Mesenchymal stem cell (in vitro differentiated cells and primary cell): ENCODE measurements around the gene BBIP1. TPM values are rescaled to one million over a fixed set of nuclear protein-coding genes. Genes with fewer than 3 reads are reported as not detected.

ENCODE experiments used
- DNase-seq: peaks from one replicate; pipeline ENCODE4 v3.0.0-alpha.2; 2013
- H2AFZ ChIP-seq: one replicate; pipeline ENCODE4 v1.6.1; 2013; ENCODE audit warnings: low read depth, mild to moderate bottlenecking, control low read depth, inconsistent platforms, low read length, moderate library complexity
- H2AK5ac ChIP-seq: 2 replicates; pipeline ENCODE4 v1.6.1; 2013; ENCODE audit warnings: low read length, moderate library complexity, mild to moderate bottlenecking, inconsistent platforms; ENCODE audit not compliant: severe bottlenecking
- H2BK120ac ChIP-seq: one replicate; pipeline ENCODE4 v1.6.1; 2013; ENCODE audit warnings: low read depth, mild to moderate bottlenecking, inconsistent platforms, low read length, moderate library complexity
- H2BK12ac ChIP-seq, 2 experiments: one replicate each; pipeline ENCODE4 v1.6.1; 2013; ENCODE audit warnings: inconsistent platforms in 2 of 2, low read length in 2 of 2, mild to moderate bottlenecking in 2 of 2, moderate library complexity in 2 of 2, control low read depth in 1 of 2
- H2BK15ac ChIP-seq: one replicate; pipeline ENCODE4 v1.6.1; 2013; ENCODE audit warnings: mild to moderate bottlenecking, low read depth, inconsistent platforms; ENCODE audit not compliant: poor library complexity, severe bottlenecking
- H2BK5ac ChIP-seq: 2 replicates; pipeline ENCODE4 v1.6.1; 2013; ENCODE audit warnings: low read depth, mild to moderate bottlenecking, low read length, control low read depth, inconsistent platforms; ENCODE audit not compliant: poor library complexity, severe bottlenecking
- H3K14ac ChIP-seq, 2 experiments: one replicate each; pipeline ENCODE4 v1.6.1; 2013; ENCODE audit warnings: inconsistent platforms in 2 of 2, low read length in 2 of 2, control low read depth in 1 of 2, mild to moderate bottlenecking in 1 of 2, moderate library complexity in 1 of 2
- H3K18ac ChIP-seq, 2 experiments: one replicate each; pipeline ENCODE4 v1.6.1; 2013; ENCODE audit warnings: inconsistent platforms in 2 of 2, low read length in 2 of 2, control low read depth in 1 of 2, low read depth in 1 of 2, mild to moderate bottlenecking in 1 of 2
- H3K23ac ChIP-seq, 2 experiments: one replicate each; pipeline ENCODE4 v1.6.1; 2013; ENCODE audit warnings: inconsistent platforms in 2 of 2, low read length in 2 of 2, mild to moderate bottlenecking in 2 of 2, moderate library complexity in 2 of 2, control low read depth in 1 of 2
- H3K27ac ChIP-seq: 2 replicates; pipeline ENCODE4 v1.5.1; 2013; ENCODE audit warnings: mild to moderate bottlenecking, moderate library complexity, low read length, control low read depth, inconsistent platforms; ENCODE audit not compliant: poor library complexity, severe bottlenecking
- H3K27me3 ChIP-seq, 2 experiments: 2 replicates each; pipeline versions ENCODE4 v1.6.1 to v1.7.0; 2013; ENCODE audit warnings: low read length in 2 of 2, mild to moderate bottlenecking in 2 of 2, moderate library complexity in 2 of 2, control low read depth in 1 of 2, inconsistent platforms in 1 of 2; ENCODE audit not compliant: control insufficient read depth in 1 of 2, insufficient read depth in 1 of 2
- H3K36me3 ChIP-seq, 2 experiments: 2 replicates each; pipeline versions ENCODE4 v1.6.1 to v1.7.0; 2013; ENCODE audit warnings: low read length in 2 of 2, control low read depth in 1 of 2, inconsistent platforms in 1 of 2, low read depth in 1 of 2, mild to moderate bottlenecking in 1 of 2; ENCODE audit not compliant: insufficient read depth in 2 of 2, control insufficient read depth in 1 of 2
- H3K4ac ChIP-seq, 2 experiments: one replicate each; pipeline ENCODE4 v1.6.1; 2013; ENCODE audit warnings: inconsistent platforms in 2 of 2, low read length in 2 of 2, mild to moderate bottlenecking in 2 of 2, moderate library complexity in 2 of 2, control low read depth in 1 of 2, low read depth in 1 of 2
- H3K4me1 ChIP-seq: 2 replicates; pipeline ENCODE4 v1.6.1; 2013; ENCODE audit warnings: low read depth, low read length, control low read depth; ENCODE audit not compliant: control insufficient read depth, insufficient read depth
- H3K4me2 ChIP-seq: 2 replicates; pipeline ENCODE4 v1.6.1; 2013; ENCODE audit warnings: low read length, mild to moderate bottlenecking, inconsistent platforms; ENCODE audit not compliant: poor library complexity, severe bottlenecking
- H3K4me3 ChIP-seq, 2 experiments: 2 replicates each; pipeline versions ENCODE4 v1.5.1 to v1.7.0; 2013; ENCODE audit warnings: low read length in 2 of 2, mild to moderate bottlenecking in 2 of 2, control low read depth in 1 of 2, low read depth in 1 of 2; ENCODE audit not compliant: insufficient read depth in 1 of 2
- H3K79me1 ChIP-seq: replicated peaks from 2 replicates; pipeline ENCODE4 v1.6.1; 2013; ENCODE audit warnings: mild to moderate bottlenecking, control low read depth, low read length, inconsistent platforms; ENCODE audit not compliant: poor library complexity, severe bottlenecking
- H3K9ac ChIP-seq: 2 replicates; pipeline ENCODE4 v1.7.0; 2013; ENCODE audit warnings: mild to moderate bottlenecking, low read length, moderate library complexity
- H3K9me3 ChIP-seq: 2 replicates; pipeline ENCODE4 v1.7.0; 2013; ENCODE audit warnings: mild to moderate bottlenecking, low read length; ENCODE audit not compliant: control insufficient read depth
- H4K8ac ChIP-seq: one replicate; pipeline ENCODE4 v1.6.1; 2013; ENCODE audit warnings: inconsistent platforms, mild to moderate bottlenecking, low read length, moderate library complexity
- H4K91ac ChIP-seq: one replicate; pipeline ENCODE4 v1.6.1; 2013; ENCODE audit warnings: mild to moderate bottlenecking, low read length, inconsistent platforms
- WGBS: methylation state at CpG from one replicate; pipeline ENCODE4 v1.1.7; 2013; ENCODE audit warnings: mixed read lengths; 5-methylcytosine and 5-hydroxymethylcytosine counted together
- polyA plus RNA-seq, 2 experiments: library from polyadenylated mRNA; stranded (reverse); fragments of 200-250 nt; gene quantifications; one replicate each; pipeline ENCODE4 v1.2.3, GENCODE V29; 2013

BBIP1 gene, protein sequence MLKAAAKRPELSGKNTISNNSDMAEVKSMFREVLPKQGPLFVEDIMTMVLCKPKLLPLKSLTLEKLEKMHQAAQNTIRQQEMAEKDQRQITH
- polyA plus RNA-seq (2013, experiment 1 of 2), result 42.1 TPM
- polyA plus RNA-seq (2013, experiment 2 of 2), result 44.6 TPM

DNA sequence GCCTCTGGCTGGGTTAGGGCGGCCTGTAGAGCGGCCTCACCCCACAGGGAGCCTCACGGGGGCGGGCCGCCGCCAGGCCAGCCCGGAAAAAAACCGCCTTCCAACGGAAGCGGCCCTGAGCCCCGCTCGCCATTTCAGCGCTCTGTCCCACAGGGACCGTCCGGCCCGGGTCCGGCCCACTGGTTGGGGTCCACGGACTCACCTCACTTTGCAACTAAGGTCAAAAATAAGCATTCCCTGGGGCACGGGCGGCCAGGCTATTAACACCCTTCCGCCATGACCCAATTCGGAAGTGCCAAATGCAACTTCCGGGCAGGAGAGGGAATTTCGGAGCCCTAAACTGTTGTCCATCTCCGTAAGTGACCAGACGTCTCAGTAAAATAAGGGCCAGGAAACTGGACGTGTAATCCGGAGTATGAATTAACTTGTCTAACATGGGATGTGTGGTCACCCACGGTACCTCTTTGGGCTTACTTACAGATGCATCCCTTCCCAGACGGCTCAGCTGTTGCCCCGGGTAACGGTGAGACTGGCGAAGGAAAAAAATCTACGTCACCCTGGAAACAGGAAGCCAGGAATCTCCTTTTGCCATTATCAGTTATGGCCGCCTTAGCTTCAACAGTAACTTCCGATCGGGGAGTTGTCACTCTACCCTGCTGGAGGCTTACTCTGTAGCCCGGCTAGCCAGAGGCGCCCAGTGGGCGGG, at the start of gene BBIP1:
TSS of gene BBIP1 (minus strand) at position 538 of the 706 bp plus-strand sequence. CDS start 1,023 bp downstream, outside the sequence.
- under 1% methylated on average over 40 of the region's 40 CpGs for WGBS

DNA sequence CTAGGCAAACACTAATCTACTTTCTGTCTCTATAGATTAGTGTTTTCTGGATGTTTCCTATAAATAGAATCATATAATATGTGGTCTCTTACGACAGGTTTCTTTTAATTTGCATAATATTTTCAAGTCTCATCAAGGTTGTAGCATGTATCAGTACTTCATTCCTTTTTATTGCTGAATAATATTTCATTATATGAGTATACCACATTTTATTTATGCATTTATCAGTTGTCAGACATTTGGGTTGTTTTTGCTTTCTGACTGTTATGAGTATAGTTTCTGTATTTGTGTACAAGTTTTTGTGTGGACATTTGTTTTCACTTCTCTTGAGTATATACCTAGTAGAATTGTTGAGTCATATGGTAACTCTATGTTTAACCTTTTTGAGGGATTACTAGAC, 48.7 kb upstream of the BBIP1 start:
- Histone ChIP-seq H2AK5ac (no peak overlapping the region), H2BK12ac (no peak overlapping the region), H3K4ac (no peak overlapping the region), H2BK5ac (no peak overlapping the region), H3K36me3 (peaks cover 0 to 19% of the 10 kb centered on the region in 2 experiments), H2AFZ (no peak overlapping the region), H3K79me1 (peaks cover 9% of the 10 kb centered on the region), H3K9ac (no peak overlapping the region), H3K18ac (no peak overlapping the region), H3K4me2 (no peak overlapping the region), H2BK15ac (no peak overlapping the region), H4K8ac (no peak overlapping the region), H4K91ac (no peak overlapping the region), H3K9me3 (no peaks in the 10 kb centered on the region), H3K14ac (no peak overlapping the region), H3K23ac (no peak overlapping the region), H3K4me1 (peaks cover 3% of the 10 kb centered on the region), H3K27me3 (no peaks in the 10 kb centered on the region), H2BK120ac (no peak overlapping the region), H3K27ac (no peak overlapping the region), H3K4me3 (no peak overlapping the region)
- no CpG with 5 or more reads among the region's 1 CpG for WGBS
- DNase-seq, result no peak

More for the DNA sequence above, at the start of gene BBIP1:
- Histone ChIP-seq H3K4me3 (peak within 1 kb of the TSS; percentile 78 to 99), H2AFZ (peak within 1 kb of the TSS; percentile 51), H4K91ac (peak within 1 kb of the TSS; percentile 98), H3K9me3 (no peaks in the 10 kb centered on the region), H2AK5ac (peak within 1 kb of the TSS; percentile 9), H3K4me1 (peaks cover 6% of the 10 kb centered on the region), H3K4ac (peak within 1 kb of the TSS; percentile 89 to 94), H2BK5ac (peak within 1 kb of the TSS; percentile 97), H2BK15ac (peak within 1 kb of the TSS; percentile 95), H3K4me2 (peak within 1 kb of the TSS; percentile 82), H3K14ac (peak within 1 kb of the TSS in 1 of 2 experiments; percentile 94), H3K27ac (peak within 1 kb of the TSS; percentile 99), H3K79me1 (peaks cover 2% of the 10 kb centered on the region), H3K18ac (peak within 1 kb of the TSS; percentile 94 to 98), H3K36me3 (no peaks in the 10 kb centered on the region), H3K9ac (peak within 1 kb of the TSS; percentile 98), H3K27me3 (no peaks in the 10 kb centered on the region), H3K23ac (no peak within 1 kb of the TSS), H4K8ac (peak within 1 kb of the TSS; percentile 99), H2BK120ac (peak within 1 kb of the TSS; percentile 98), H2BK12ac (peak within 1 kb of the TSS in 1 of 2 experiments; percentile 96)
- DNase-seq, result peak; percentile 100

DNA sequence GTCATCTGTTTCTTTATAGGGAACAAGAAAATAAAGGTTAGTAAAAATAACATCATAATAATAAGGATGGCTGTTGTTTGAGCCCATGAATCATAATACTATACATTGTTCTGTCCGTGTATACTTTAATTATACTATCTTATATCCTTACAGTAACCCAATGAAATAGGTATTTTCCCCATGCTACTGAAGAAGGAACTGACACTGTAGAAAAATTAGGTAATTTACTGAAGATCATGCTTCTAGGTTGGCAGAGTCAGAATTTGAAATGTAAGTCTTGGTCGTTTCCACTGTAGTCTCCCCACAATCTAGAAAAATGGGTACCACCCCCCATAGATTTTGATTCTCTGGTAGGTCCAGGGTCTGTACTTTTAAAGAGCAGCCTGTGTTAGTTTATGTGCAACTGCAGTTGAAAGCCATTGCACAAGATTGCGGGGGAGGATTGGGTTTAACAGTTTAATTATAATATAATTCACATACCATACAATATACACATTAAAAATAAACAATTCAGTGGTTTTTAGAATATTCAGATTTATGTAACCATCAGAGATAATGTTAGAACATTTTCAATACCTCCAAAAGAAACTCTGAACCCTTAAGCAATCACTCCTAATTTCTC, 48.1 kb upstream of the BBIP1 start:
- Histone ChIP-seq H3K18ac (no peak overlapping the region), H2BK5ac (no peak overlapping the region), H3K79me1 (peaks cover 11% of the 10 kb centered on the region), H3K4ac (no peak overlapping the region), H2BK120ac (no peak overlapping the region), H3K9me3 (no peaks in the 10 kb centered on the region), H2BK15ac (no peak overlapping the region), H3K27me3 (no peaks in the 10 kb centered on the region), H3K36me3 (peaks cover 0 to 19% of the 10 kb centered on the region in 2 experiments), H3K23ac (no peak overlapping the region), H3K4me3 (no peak overlapping the region), H3K4me1 (no peaks in the 10 kb centered on the region), H3K14ac (no peak overlapping the region), H2BK12ac (no peak overlapping the region), H2AK5ac (no peak overlapping the region), H3K9ac (no peak overlapping the region), H4K8ac (no peak overlapping the region), H2AFZ (no peak overlapping the region), H3K4me2 (no peak overlapping the region), H4K91ac (no peak overlapping the region), H3K27ac (no peak overlapping the region)
- no peak for DNase-seq
- 83% methylated on average over 1 of the region's 3 CpGs for WGBS

DNA sequence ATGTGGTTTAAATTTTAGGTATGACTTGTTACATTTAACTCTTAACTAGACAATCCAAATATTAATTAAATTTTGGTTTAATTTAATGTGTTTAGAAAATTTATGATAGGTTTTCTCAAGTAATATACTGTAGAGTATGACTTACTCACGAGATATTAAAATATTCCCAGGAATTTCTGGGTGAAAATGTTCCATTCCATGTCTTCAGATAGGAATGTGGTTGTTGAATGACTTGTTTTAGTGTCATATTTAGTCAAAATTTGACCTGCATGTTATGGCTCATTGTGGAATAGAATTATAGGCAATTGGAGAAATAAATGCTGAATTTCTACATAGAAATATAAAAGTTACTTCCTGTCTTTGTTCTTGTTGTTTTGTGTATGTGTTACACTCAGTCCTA, 47.2 kb upstream of the BBIP1 start:
- no peak overlapping the region for H2BK120ac ChIP-seq
- no peak overlapping the region for H2AK5ac ChIP-seq

More for the DNA sequence above, 47.2 kb upstream of the BBIP1 start:
- no peak overlapping the region for H4K8ac ChIP-seq
- H3K4me1 ChIP-seq, result no peaks in the 10 kb centered on the region
- no peak overlapping the region for H3K27ac ChIP-seq
- no peak overlapping the region for H2BK5ac ChIP-seq
- H3K4ac ChIP-seq, result no peak overlapping the region
- H3K9me3 ChIP-seq, result no peaks in the 10 kb centered on the region
- no peak overlapping the region for H3K18ac ChIP-seq
- no peak overlapping the region for H3K14ac ChIP-seq
- peaks cover 11% of the 10 kb centered on the region for H3K79me1 ChIP-seq
- no peak overlapping the region for H4K91ac ChIP-seq
- no peak overlapping the region for H2BK15ac ChIP-seq
- no peak overlapping the region for H3K4me2 ChIP-seq
- H3K27me3 ChIP-seq, result no peaks in the 10 kb centered on the region
- no peak for DNase-seq
- no peak overlapping the region for H3K23ac ChIP-seq
- no peak overlapping the region for H3K9ac ChIP-seq
- H2AFZ ChIP-seq, result no peak overlapping the region
- peaks cover 0 to 19% of the 10 kb centered on the region in 2 experiments for H3K36me3 ChIP-seq
- H2BK12ac ChIP-seq, result no peak overlapping the region
- WGBS, result 100% methylated on average over 1 of the region's 1 CpG
- no peak overlapping the region for H3K4me3 ChIP-seq
